Measurements from ENCODE around the gene ACSF2. TPM values are rescaled to one million over a fixed set of nuclear protein-coding genes. Genes with fewer than 3 reads are reported as not detected.

Gene ACSF2
- total RNA-seq, 4 donors from 2014 or later = 40.8 to 121 (median 64.3) TPM

DNA sequence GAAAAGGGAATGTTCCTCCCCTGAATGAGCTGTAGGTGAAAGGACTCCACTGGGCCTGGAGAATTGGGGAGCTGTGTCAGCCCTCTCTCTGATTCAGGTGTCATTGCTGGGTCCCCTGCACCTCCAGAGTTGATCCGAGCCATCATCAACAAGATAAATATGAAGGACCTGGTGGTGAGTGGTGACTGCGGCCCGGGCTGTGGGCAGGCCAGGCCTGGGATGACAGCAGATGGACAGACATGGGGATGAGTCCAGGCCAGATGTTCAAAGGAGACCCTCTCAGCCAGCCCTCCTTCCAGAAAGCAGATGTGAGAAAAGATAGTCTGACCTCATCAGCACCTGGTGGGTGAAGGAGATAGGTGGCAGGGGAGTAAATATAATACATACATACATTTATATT, 38.1 kb downstream of the ACSF2 start:
- no peak overlapping the region for H3K4me3 ChIP-seq (ENCODE audit: low read depth, poor library complexity, severe bottlenecking)
- DNase-seq (ENCODE audit: low spot score in 2 of 2) = no peak
- intact Hi-C loops (cut with DNase I; ENCODE audit: low total_unique reads) = no loop called here
- TF ChIP-seq, protein P1, sequence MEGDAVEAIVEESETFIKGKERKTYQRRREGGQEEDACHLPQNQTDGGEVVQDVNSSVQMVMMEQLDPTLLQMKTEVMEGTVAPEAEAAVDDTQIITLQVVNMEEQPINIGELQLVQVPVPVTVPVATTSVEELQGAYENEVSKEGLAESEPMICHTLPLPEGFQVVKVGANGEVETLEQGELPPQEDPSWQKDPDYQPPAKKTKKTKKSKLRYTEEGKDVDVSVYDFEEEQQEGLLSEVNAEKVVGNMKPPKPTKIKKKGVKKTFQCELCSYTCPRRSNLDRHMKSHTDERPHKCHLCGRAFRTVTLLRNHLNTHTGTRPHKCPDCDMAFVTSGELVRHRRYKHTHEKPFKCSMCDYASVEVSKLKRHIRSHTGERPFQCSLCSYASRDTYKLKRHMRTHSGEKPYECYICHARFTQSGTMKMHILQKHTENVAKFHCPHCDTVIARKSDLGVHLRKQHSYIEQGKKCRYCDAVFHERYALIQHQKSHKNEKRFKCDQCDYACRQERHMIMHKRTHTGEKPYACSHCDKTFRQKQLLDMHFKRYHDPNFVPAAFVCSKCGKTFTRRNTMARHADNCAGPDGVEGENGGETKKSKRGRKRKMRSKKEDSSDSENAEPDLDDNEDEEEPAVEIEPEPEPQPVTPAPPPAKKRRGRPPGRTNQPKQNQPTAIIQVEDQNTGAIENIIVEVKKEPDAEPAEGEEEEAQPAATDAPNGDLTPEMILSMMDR (IDR thresholded peaks at IDR 0.05) = no peak
- TF ChIP-seq POLR2A (IDR thresholded peaks at IDR 0.05) = no peak
- WGBS, 2 donors = 91 to 98% methylated on average over 3 of the region's 3 CpGs

DNA sequence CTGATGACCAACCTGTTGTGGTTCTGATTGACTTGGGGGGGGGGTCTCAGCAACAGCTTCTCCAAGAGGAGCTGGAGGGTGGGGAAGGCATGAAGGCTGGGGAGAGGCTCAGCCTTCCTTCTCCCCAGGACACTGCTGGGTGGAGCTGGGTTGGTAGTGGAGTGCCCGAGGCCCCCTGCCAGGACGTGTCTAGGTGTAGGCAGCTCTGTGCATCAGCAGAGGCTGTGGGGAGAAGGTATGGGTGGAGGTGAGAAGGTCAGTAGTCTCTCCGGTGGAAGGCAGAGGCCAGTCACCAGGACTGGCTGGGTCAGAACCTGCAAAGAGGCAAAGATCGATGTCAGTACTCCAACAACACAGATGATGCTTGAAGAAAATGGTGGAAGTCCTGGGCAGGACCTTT, 38.7 kb downstream of the ACSF2 start:
- DNase-seq (ENCODE audit: low spot score in 2 of 2) = no peak
- no peak for TF ChIP-seq POLR2A (IDR thresholded peaks at IDR 0.05)
- TF ChIP-seq, protein P1 (IDR thresholded peaks at IDR 0.05) = no peak
- WGBS, 2 donors = 61 to 70% methylated on average over 4 of the region's 4 CpGs
- intact Hi-C loops (cut with DNase I; ENCODE audit: low total_unique reads) = no loop called here
- no peak overlapping the region for H3K4me3 ChIP-seq (ENCODE audit: low read depth, poor library complexity, severe bottlenecking)

DNA sequence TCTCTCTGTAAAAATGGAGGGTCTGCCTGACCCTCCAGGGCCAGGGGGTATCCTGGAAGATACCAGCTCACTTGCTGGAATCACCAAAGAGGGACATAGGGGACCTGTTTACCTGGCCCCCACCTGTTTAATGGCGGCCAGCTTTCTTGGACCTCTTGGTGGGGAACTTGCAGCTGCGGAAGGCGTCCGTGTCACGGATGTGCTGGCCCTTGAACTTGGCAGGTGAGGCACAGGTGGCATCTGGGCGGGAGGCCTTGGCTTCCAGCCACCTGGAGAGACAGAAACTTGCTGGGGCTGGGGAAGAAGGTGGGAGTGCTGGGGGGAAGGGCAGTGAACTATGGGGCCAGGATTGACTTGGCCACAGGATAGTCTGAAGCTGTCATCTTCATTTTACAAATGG, 39.2 kb downstream of the ACSF2 start:
- no peak for DNase-seq (ENCODE audit: low spot score in 2 of 2)
- 87 to 96% methylated on average over 6 of the region's 6 CpGs for WGBS, 2 donors
- intact Hi-C loops (cut with DNase I; ENCODE audit: low total_unique reads) = no loop called here
- H3K4me3 ChIP-seq (ENCODE audit: low read depth, poor library complexity, severe bottlenecking) = no peak overlapping the region
- TF ChIP-seq, protein P1 (IDR thresholded peaks at IDR 0.05) = no peak
- no peak for TF ChIP-seq POLR2A (IDR thresholded peaks at IDR 0.05)

DNA sequence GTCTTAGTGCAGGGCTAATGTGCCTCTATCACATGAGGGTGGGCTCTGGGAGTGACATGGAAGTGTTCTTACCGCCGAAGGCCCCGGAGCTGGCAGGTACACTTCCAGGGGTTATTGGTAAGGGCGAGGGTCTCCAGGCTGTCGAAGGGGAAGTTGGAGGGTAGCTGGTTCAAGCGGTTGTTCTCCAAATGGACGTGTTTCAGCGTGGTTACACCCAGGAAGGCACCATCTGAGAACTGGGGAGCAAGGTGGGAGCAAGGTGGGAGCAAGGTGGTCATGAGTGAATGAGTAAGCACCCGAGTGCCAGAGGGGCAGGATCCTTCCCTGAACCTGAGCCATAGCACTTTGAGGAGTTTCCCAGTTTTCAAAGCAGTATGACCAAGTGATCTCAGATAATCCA, 39.6 kb downstream of the ACSF2 start:
- 91 to 97% methylated on average over 9 of the region's 9 CpGs for WGBS, 2 donors
- no peak for DNase-seq (ENCODE audit: low spot score in 2 of 2)
- TF ChIP-seq, protein P1 (IDR thresholded peaks at IDR 0.05) = no peak
- no peak for TF ChIP-seq POLR2A (IDR thresholded peaks at IDR 0.05)
- H3K4me3 ChIP-seq (ENCODE audit: low read depth, poor library complexity, severe bottlenecking) = no peak overlapping the region
- intact Hi-C loops (cut with DNase I; ENCODE audit: low total_unique reads) = no loop called here

DNA sequence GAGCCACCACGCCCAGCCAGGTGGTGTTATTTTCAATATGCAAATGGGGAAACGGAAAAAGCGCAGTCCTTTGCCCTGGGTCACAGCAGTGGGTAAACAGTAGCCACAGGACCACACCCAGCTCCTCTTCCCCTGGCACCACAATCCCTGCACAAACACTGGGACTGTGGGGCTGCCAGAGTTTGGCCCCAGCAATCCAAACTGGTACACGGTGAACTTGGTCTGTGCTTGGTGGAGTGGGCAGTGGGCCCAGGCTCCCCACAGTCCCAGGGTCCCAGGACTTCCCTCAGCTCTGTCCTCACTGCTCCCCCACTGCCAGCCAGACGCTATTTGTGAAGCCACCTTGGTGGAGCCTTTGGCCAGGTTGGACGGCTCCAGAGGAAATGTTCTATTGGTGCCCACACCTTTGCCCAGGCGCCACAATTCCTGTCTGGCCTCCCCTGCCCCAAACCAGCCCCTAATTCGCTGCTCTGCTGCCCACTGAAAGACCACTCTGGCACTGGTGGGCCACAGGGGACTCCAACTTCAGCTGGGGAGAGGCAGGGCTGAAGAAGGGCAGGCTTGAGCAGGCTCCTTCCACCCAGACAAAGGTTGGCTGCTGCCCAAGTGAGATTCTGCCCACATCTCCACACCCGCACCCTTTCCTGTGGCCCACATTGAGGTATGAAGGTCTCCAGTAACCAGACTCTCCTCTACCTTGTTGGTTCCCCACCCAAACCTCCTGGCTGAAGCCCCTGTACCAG, 40.5 kb downstream of the ACSF2 start:
- DNase-seq (ENCODE audit: low spot score in 2 of 2) = no peak
- TF ChIP-seq POLR2A (IDR thresholded peaks at IDR 0.05) = no peak
- TF ChIP-seq, protein P1 (IDR thresholded peaks at IDR 0.05) = no peak
- 67 to 69% methylated on average over 9 of the region's 9 CpGs for WGBS, 2 donors
- intact Hi-C loops (cut with DNase I; ENCODE audit: low total_unique reads) = no loop called here
- H3K4me3 ChIP-seq (ENCODE audit: low read depth, poor library complexity, severe bottlenecking) = no peak overlapping the region
